ENCODE measurements around the gene CCDC112.

The CCDC112 gene

DNA sequence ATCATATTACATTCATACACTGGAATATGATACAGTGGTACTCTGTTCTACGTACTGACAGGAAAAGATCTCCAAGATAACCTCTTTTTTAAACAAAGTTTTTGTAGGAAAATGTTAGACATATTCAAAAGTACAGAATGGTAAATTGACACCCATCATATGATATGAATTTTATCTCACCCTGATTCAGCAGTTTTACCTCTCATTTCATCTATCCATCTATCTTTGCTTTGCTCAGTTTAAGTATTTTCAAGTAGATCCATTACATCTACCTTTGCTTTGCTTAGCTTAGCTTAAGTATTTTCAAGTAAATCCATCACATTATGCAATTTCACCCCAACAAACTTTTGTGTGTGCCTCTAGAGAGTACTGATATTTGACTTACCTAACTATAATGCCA lies 14.3 kb downstream of the CCDC112 start:
- no peak overlapping the region for H3K4me3 ChIP-seq (ENCODE audit: low read depth, low read length)
- TF ChIP-seq, protein P1, sequence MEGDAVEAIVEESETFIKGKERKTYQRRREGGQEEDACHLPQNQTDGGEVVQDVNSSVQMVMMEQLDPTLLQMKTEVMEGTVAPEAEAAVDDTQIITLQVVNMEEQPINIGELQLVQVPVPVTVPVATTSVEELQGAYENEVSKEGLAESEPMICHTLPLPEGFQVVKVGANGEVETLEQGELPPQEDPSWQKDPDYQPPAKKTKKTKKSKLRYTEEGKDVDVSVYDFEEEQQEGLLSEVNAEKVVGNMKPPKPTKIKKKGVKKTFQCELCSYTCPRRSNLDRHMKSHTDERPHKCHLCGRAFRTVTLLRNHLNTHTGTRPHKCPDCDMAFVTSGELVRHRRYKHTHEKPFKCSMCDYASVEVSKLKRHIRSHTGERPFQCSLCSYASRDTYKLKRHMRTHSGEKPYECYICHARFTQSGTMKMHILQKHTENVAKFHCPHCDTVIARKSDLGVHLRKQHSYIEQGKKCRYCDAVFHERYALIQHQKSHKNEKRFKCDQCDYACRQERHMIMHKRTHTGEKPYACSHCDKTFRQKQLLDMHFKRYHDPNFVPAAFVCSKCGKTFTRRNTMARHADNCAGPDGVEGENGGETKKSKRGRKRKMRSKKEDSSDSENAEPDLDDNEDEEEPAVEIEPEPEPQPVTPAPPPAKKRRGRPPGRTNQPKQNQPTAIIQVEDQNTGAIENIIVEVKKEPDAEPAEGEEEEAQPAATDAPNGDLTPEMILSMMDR (IDR thresholded peaks at IDR 0.05; ENCODE audit: borderline replicate concordance, insufficient read depth, low read depth, low read length) = no peak

DNA sequence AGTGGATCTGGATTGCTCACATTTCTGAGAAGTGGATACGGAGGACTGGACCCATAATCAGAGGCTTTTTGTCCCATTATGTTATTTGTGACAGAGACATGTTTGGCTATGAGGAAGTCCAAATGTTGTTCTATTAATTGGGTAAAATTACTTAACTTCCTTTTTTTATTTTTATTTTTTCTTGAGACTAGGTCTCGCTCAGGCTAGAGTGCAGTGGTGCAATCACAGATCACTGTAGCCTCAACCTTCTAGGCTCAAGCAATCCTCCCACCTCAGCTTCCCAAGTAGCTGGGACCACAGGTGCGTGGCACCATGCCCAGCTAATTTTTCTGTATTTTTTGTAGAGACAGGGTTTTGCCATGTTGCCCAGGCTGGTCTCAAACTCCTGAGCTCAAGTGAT lies 21.9 kb downstream of the CCDC112 start:
- TF ChIP-seq, protein P1 (IDR thresholded peaks at IDR 0.05; ENCODE audit: borderline replicate concordance, insufficient read depth, low read depth, low read length) = no peak
- no peak overlapping the region for H3K4me3 ChIP-seq (ENCODE audit: low read depth, low read length)

DNA sequence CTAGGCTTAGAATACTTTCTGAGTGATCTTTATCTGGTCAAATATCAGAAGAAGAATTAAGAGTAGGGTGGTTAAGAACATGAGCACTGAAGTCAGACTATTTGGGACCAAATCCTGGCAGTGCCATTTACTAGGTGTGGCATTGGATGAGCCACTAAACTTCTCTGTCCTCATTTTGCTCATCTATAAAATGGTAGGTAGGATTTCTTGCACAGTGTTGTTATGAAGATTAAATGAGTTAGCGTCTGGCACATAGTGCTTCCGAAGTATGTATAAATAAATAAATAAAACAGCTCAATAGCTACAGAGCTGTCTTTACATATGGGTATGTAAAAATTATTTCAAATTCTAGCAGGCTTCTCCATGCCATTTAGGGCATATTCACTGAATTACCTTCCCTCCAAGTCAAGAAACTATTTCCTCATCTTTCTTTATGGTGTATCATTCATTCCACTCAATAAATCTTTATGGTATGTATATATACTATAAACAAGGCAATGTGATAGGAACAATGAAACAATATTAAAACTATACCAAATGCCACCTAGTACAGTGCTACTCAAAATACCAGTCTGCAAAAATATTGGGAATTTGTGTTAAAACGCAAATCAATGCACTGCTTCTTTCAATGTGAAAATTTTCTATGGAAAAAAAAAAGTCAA lies 24.0 kb downstream of the CCDC112 start:
- TF ChIP-seq, protein P1 (IDR thresholded peaks at IDR 0.05; ENCODE audit: borderline replicate concordance, insufficient read depth, low read depth, low read length) = no peak
- no peak overlapping the region for H3K4me3 ChIP-seq (ENCODE audit: low read depth, low read length)

DNA sequence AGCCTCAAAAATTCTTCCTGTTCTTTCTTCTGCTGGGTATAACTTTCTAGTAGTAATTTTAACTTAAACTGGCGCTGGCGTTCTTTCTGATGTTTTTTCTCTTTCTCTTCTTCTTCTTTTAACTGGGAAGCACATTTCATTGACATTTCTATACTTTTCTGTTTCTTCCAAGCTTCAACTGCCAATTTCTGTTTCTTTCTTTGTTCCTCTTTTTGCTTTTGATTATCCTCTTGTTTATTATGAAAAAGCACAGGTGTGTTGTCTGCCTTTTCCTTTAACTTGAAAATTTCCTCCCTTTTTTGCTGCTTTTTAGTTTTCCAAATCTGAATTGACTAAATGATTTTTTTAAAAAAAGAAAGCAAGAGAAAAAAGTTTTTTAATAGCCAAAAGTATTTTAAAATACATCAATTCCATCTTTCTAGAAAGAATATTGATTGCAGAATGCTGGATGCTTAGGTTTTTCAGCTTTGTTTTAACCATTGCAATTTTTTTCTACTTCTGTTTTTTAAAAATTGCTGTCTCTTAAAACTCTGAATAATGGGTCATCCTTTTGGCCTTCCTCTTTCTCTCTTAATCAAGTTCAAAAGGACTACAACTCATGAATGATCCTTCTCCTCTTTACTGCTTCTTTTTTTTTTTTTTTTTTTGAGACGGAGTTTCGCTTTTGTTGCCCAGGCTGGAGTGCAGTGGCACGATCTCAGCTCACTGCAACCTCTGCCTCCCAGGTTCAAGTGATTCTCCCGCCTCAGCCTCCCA lies 25.0 kb downstream of the CCDC112 start:
- no peak overlapping the region for H3K4me3 ChIP-seq (ENCODE audit: low read depth, low read length)

DNA sequence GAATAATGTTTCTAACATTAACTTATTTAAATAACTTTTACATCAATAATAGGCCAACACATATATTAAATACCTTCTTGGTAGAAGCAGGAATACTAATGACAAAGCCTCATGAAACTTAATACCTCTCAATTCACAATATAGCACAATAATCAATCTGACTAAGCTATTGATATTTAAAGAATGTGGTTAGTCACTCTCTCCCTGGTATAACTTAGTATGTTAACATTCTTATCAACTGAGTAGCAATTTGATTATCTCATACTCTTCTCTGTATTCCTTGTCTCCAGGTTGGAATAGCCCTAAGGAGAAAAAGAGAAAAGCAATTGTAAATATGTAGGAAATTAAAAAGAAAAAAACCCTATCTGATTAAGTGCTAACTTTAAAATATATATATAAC lies 28.8 kb downstream of the CCDC112 start:
- no peak overlapping the region for H3K4me3 ChIP-seq (ENCODE audit: low read depth, low read length)
- TF ChIP-seq, protein P1 (IDR thresholded peaks at IDR 0.05; ENCODE audit: borderline replicate concordance, insufficient read depth, low read depth, low read length) = no peak

More for the DNA sequence above, 25.0 kb downstream of the CCDC112 start:
- TF ChIP-seq, protein P1 (IDR thresholded peaks at IDR 0.05; ENCODE audit: borderline replicate concordance, insufficient read depth, low read depth, low read length) = no peak

DNA sequence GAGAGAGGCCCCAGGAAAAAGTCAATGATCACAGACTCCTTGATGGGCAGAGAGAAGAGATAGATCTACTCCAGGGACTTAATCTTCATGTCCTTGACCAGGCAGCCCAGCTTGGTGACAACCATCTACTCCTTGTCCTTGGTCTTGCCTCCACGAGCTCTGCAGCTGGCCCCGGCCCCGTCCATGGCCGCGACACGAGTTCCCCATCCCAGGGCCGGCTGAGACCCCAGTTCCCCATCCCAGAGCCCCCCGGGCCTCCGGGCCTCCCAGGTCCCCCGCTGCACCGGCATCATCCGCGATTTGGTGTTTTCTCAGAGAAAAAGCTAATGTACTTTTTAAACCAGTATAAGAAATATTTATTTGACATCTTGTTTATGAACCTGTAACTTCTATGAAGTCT lies 31.2 kb downstream of the CCDC112 start:
- TF ChIP-seq, protein P1 (IDR thresholded peaks at IDR 0.05; ENCODE audit: borderline replicate concordance, insufficient read depth, low read depth, low read length) = no peak
- H3K4me3 ChIP-seq (ENCODE audit: low read depth, low read length) = no peak overlapping the region

DNA sequence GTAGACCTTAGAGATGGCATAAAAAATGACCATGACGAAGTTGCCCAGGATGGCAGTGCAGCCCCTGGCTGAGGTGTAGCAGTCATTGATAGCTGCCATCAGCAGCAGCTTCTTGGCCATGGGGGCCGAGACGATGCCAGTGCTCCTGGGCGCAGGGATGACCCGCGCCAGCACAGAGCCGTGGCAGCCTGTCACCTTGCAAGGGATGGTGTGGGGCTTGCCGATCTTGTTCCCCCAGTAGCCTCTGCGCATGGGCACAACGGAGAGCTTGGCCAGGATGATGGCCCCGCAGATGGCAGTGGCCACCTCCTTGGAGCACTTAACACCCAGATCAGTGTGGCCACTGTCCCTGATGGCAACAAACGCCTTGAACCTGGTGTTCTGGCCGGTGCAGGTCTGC lies 31.7 kb downstream of the CCDC112 start:
- TF ChIP-seq, protein P1 (IDR thresholded peaks at IDR 0.05; ENCODE audit: borderline replicate concordance, insufficient read depth, low read depth, low read length) = no peak
- H3K4me3 ChIP-seq (ENCODE audit: low read depth, low read length) = no peak overlapping the region

All from GM12875 (cell line).